Stimulated activated CD8-positive, alpha-beta memory T cell treated with anti-CD3 and anti-CD28 coated beads, Interleukin-15, amount 100 ng/mL, for 24 hours (primary cell): ENCODE results near the gene ARHGEF4.
A peak's percentile ranks its signal among the peaks of the same experiment; 100 is the strongest.

Experiments
- DNase-seq: peaks from one replicate; pipeline ENCODE4 v3.0.0-alpha.2; 2020; ENCODE audit warnings: low read depth

Gene ARHGEF4

GRCh38 chr2:130836501-130837174 is at the start of gene ARHGEF4:
Gene ARHGEF4, plus strand, starts transcription at chr2:130836914. Its CDS starts 40 bp downstream, at chr2:130836954.
- no peak for DNase-seq

GRCh38 chr2:130787841-130788240 is 48.9 kb upstream of the ARHGEF4 start:
- DNase-seq, result no peak

- no peak for DNase-seq
Measured at GRCh38 chr2:130790312-130790711, 46.4 kb upstream of the ARHGEF4 start.

- DNase-seq, result no peak
Measured at GRCh38 chr2:130790804-130791616, 45.7 kb upstream of the ARHGEF4 start.

- DNase-seq, result no peak
Measured at GRCh38 chr2:130791617-130791939, 45.1 kb upstream of the ARHGEF4 start.

- DNase-seq, result no peak
Measured at GRCh38 chr2:130795431-130795830, 41.3 kb upstream of the ARHGEF4 start.

GRCh38 chr2:130796290-130796689 is 40.4 kb upstream of the ARHGEF4 start:
- DNase-seq, result no peak

GRCh38 chr2:130797493-130798435 is 39.0 kb upstream of the ARHGEF4 start:
- DNase-seq, result peak; percentile 95

- no peak for DNase-seq
Measured at GRCh38 chr2:130798472-130799218, 38.1 kb upstream of the ARHGEF4 start.

GRCh38 chr2:130799295-130799694 is 37.4 kb upstream of the ARHGEF4 start:
- no peak for DNase-seq

- no peak for DNase-seq
Measured at GRCh38 chr2:130805613-130806012, 31.1 kb upstream of the ARHGEF4 start.

GRCh38 chr2:130806370-130806769 is 30.3 kb upstream of the ARHGEF4 start:
- no peak for DNase-seq

- no peak for DNase-seq
Measured at GRCh38 chr2:130807659-130808385, 28.9 kb upstream of the ARHGEF4 start.

- no peak for DNase-seq
Measured at GRCh38 chr2:130808482-130809268, 28.0 kb upstream of the ARHGEF4 start.

- no peak for DNase-seq
Measured at GRCh38 chr2:130810490-130810889, 26.2 kb upstream of the ARHGEF4 start.

- DNase-seq, result no peak
Measured at GRCh38 chr2:130813722-130814121, 23.0 kb upstream of the ARHGEF4 start.

- DNase-seq, result no peak
Measured at GRCh38 chr2:130814931-130815680, 21.6 kb upstream of the ARHGEF4 start.

GRCh38 chr2:130818809-130819208 is 17.9 kb upstream of the ARHGEF4 start:
- DNase-seq, result no peak

- no peak for DNase-seq
Measured at GRCh38 chr2:130819226-130819607, 17.5 kb upstream of the ARHGEF4 start.
